ENCODE measurements around the gene STPG1.

DNA sequence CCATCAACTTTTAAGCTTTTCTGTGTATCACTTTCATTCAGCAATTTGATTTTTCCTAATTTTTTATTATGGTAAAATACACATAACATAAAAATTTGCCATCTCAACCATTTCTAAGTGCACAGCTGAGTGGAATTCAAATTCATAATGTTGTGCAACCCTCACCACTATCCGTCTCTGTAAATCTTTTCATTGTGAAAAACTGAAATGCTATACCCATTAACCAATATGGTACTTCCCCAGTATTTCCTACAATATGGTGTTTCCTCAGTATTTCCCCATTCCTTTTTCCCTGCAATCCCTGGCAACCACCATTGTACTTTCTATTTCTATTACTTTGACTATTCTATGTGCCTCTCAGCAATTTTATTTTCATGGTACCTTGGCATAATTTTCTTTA is 6.8 kb downstream of the STPG1 start:
- TF ChIP-seq, protein P1, sequence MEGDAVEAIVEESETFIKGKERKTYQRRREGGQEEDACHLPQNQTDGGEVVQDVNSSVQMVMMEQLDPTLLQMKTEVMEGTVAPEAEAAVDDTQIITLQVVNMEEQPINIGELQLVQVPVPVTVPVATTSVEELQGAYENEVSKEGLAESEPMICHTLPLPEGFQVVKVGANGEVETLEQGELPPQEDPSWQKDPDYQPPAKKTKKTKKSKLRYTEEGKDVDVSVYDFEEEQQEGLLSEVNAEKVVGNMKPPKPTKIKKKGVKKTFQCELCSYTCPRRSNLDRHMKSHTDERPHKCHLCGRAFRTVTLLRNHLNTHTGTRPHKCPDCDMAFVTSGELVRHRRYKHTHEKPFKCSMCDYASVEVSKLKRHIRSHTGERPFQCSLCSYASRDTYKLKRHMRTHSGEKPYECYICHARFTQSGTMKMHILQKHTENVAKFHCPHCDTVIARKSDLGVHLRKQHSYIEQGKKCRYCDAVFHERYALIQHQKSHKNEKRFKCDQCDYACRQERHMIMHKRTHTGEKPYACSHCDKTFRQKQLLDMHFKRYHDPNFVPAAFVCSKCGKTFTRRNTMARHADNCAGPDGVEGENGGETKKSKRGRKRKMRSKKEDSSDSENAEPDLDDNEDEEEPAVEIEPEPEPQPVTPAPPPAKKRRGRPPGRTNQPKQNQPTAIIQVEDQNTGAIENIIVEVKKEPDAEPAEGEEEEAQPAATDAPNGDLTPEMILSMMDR (IDR thresholded peaks at IDR 0.05; ENCODE audit: poor library complexity, severe bottlenecking): no peak
- no peak for TF ChIP-seq SMC3 (conservative IDR thresholded peaks at IDR 0.05; ENCODE audit: poor library complexity)
- TF ChIP-seq TAF1 (IDR thresholded peaks at IDR 0.05; ENCODE audit: low read depth): no peak
- no peak for TF ChIP-seq EZH2 (IDR thresholded peaks at IDR 0.05; ENCODE audit: borderline replicate concordance, insufficient read depth, low read length, poor library complexity, severe bottlenecking)
- no peak for TF ChIP-seq POLR2AphosphoS5 (IDR thresholded peaks at IDR 0.05)
- TF ChIP-seq, protein P2, sequence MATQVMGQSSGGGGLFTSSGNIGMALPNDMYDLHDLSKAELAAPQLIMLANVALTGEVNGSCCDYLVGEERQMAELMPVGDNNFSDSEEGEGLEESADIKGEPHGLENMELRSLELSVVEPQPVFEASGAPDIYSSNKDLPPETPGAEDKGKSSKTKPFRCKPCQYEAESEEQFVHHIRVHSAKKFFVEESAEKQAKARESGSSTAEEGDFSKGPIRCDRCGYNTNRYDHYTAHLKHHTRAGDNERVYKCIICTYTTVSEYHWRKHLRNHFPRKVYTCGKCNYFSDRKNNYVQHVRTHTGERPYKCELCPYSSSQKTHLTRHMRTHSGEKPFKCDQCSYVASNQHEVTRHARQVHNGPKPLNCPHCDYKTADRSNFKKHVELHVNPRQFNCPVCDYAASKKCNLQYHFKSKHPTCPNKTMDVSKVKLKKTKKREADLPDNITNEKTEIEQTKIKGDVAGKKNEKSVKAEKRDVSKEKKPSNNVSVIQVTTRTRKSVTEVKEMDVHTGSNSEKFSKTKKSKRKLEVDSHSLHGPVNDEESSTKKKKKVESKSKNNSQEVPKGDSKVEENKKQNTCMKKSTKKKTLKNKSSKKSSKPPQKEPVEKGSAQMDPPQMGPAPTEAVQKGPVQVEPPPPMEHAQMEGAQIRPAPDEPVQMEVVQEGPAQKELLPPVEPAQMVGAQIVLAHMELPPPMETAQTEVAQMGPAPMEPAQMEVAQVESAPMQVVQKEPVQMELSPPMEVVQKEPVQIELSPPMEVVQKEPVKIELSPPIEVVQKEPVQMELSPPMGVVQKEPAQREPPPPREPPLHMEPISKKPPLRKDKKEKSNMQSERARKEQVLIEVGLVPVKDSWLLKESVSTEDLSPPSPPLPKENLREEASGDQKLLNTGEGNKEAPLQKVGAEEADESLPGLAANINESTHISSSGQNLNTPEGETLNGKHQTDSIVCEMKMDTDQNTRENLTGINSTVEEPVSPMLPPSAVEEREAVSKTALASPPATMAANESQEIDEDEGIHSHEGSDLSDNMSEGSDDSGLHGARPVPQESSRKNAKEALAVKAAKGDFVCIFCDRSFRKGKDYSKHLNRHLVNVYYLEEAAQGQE (IDR thresholded peaks at IDR 0.05; ENCODE audit: borderline replicate concordance): no peak
- TF ChIP-seq EP300 (conservative IDR thresholded peaks at IDR 0.05; ENCODE audit: poor library complexity, severe bottlenecking): no peak
- TF ChIP-seq RAD21 (conservative IDR thresholded peaks at IDR 0.05): no peak
- TF ChIP-seq MXI1 (conservative IDR thresholded peaks at IDR 0.05; ENCODE audit: poor library complexity, severe bottlenecking): no peak

Data from neural cell (in vitro differentiated cells).